GM20000 (cell line): Measurements from ENCODE around the gene VGLL3.

Source experiments
- DNase-seq: peaks from one replicate; pipeline ENCODE4 v3.0.0; 2012; ENCODE audit warnings: low spot score
- TF ChIP-seq, protein P1 (sequence below): IDR thresholded peaks from 2 replicates; pipeline ENCODE4 v1.5.1; 2012; ENCODE audit warnings: mild to moderate bottlenecking, control low read depth; ENCODE audit errors: extremely low read depth, missing control alignments

Gene VGLL3

DNA sequence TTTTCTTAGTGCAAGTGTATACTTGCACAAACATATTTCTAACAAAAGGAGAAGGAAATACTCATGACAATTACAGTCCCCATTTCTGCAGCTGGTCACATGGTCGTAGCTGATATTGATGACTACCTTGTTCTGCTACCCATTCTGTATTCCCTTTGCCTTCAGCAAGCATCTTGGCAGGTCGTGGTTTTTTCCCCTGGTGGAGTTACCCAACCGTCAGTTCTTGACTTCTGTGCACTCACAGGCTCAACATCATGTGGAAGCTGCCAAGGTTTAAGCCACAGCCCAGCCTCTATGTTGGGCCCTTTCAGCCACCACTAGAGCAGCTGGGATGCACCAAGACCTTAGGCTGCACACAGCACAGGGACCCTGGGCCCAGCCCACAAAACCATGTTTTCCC lies 56.1 kb downstream of the VGLL3 start:
- DNase-seq = no peak
- TF ChIP-seq, protein P1, sequence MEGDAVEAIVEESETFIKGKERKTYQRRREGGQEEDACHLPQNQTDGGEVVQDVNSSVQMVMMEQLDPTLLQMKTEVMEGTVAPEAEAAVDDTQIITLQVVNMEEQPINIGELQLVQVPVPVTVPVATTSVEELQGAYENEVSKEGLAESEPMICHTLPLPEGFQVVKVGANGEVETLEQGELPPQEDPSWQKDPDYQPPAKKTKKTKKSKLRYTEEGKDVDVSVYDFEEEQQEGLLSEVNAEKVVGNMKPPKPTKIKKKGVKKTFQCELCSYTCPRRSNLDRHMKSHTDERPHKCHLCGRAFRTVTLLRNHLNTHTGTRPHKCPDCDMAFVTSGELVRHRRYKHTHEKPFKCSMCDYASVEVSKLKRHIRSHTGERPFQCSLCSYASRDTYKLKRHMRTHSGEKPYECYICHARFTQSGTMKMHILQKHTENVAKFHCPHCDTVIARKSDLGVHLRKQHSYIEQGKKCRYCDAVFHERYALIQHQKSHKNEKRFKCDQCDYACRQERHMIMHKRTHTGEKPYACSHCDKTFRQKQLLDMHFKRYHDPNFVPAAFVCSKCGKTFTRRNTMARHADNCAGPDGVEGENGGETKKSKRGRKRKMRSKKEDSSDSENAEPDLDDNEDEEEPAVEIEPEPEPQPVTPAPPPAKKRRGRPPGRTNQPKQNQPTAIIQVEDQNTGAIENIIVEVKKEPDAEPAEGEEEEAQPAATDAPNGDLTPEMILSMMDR = no peak

DNA sequence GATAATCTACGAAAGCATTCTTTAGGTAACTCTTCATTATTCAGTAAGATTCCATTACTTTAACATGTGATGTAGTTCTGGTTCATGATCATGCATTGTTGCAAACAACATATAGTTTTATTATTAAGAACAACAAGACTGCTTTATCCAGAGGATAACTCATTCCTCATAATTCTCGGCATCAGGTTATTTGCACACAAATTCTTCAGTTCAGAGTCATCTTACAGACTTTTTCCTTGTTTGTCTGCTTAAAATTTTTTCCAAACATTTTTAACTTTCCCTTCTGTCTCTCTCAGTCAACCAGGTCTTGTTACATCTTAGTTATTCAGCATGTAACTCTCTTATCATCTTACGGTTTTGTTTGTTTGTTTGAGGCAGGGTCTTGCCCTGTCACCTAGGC lies 60.1 kb downstream of the VGLL3 start:
- TF ChIP-seq, protein P1 = no peak
- DNase-seq = no peak

DNA sequence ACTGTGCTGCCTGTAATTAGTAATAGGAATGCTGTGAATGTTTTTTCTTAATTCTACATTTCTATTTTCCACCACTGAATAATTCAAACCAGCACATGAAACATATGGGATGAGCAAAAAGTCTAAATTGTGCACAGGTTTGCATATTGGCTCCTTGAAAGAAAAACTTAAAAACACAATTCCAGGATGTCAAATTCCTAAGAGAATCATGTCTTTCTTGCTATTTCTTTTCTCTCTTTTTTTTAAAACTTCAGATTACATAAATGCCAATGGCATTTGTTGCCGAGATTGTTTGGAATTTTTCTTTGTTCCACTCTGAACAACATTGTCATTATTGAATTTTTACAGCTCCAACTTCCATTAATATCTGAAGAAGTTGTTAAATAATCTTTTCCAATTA lies 60.8 kb downstream of the VGLL3 start:
- DNase-seq = no peak
- TF ChIP-seq, protein P1 = no peak

DNA sequence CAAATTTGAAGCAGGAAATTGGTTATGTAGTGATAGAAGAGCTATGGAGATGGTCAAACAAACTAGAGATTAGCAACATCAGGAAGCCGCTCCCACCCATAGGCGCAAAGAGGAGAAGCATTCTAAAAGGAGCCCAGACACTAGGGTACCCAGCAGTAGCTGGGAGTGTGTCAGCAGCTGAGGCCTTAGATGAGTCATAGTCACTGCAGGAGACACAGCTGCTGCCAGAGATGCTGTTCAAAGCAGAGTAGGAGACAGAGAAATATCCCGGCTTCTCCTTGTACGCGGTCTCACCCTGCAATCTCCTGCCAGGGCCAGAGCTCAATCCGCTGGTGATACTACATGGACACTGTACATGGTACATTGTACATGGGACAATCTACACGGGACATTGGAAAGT lies 61.9 kb downstream of the VGLL3 start:
- no peak for DNase-seq
- TF ChIP-seq, protein P1 = no peak

DNA sequence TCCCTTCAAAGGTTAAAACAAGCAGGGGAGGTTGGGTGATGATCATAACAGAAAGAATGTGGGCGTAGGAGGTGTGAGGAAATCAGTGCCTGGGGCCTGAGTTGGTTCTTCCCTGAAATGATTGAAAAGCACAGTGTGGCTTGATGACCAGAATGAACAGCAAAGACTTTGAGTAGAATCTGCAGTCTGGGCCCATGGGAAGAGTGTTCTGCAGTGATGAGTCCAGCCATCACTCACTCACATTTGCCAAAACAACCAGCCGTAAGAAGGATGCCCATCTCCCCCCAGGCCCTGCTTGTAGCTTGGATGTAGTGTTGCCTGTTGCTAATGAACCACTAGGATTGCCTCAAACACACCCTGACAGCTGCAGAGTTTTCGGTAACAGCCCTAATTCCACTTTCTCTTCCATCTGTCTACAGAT lies 67.9 kb downstream of the VGLL3 start:
- TF ChIP-seq, protein P1 = no peak
- no peak for DNase-seq

DNA sequence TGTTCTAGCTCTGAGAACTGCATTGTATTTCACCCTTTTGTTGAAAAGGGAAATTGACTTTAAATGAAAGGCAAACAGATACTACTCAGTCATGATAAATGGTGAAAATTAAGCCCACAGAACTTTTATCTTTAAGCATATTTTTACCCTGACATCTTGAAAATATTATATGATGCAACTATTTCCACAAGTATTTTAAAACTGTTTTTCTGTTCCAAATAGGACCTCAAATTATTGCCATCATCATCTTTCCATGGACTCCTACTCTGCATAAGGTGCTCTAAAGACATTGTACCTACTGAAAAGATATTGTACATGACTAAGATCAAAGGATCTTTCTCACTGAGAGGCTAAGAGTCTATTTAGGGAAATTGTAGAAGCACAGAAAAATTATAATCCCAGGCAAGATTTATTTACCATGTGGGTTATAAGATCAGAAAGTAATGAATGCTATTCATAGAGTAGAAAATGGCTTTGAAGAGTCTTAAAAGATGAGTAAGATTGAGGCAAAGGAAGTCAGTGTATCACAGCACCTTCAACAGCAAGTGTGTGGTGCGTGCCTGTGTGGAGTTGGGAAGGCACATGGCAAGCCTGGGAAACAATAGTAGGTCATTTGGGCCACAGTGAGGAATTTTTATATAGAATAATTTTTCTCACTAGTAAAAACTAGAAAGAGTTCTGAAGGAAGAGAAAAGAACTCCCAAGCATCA lies 68.8 kb downstream of the VGLL3 start:
- DNase-seq = no peak
- TF ChIP-seq, protein P1 = no peak

DNA sequence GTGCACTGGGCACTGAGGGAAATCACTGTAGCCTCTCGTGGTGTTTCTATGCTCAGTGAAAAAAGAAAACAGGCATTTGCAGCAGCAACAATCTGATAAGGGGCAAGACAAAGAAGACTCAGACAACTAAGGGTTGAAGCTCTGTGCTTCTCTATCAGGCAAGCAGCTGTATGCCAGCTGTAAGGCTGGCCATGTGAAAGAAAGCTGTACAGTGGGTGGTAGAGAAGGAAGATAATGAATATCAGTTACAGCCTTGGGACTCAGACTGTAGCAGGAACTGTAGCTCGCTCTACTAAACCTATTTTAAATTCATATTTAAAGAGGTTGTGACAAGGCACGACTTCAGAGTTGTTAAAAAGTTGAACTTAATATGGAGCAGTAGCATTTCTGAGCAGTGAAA lies 76.3 kb downstream of the VGLL3 start:
- no peak for DNase-seq

More for the DNA sequence above, 76.3 kb downstream of the VGLL3 start:
- TF ChIP-seq, protein P1 = no peak
